Kidney tubule cell (primary cell): Measurements from ENCODE around the gene NDUFS3.
"Not testable (repeated sequence)": the region's sequence is repeated elsewhere in the genome, so short reads cannot be mapped to it uniquely, and the experiment has no call there.

Experiments
- DNase-seq: peaks from one replicate; pipeline ENCODE4 v3.0.0-alpha.2; 2018; ENCODE audit warnings: low spot score

Gene NDUFS3

GRCh38 chr11:47560426-47560825, 18.4 kb upstream of the NDUFS3 start:
- no peak for DNase-seq

- DNase-seq: not testable (repeated sequence)
Observed at GRCh38 chr11:47562393-47562792, 16.5 kb upstream of the NDUFS3 start.

GRCh38 chr11:47564366-47564765, 14.5 kb upstream of the NDUFS3 start:
- not testable (repeated sequence) for DNase-seq

- no peak for DNase-seq
Observed at GRCh38 chr11:47564933-47565339, 13.9 kb upstream of the NDUFS3 start.

- peak; percentile 78 for DNase-seq
Observed at GRCh38 chr11:47565340-47566148, 13.3 kb upstream of the NDUFS3 start, which contains the start of gene PTPMT1. Gene PTPMT1, plus strand, starts transcription at chr11:47565599. Its CDS starts 24 bp downstream, at chr11:47565623.

- peak; percentile 33 for DNase-seq
Observed at GRCh38 chr11:47566149-47566698, 12.7 kb upstream of the NDUFS3 start.

GRCh38 chr11:47569646-47570045, 9.2 kb upstream of the NDUFS3 start:
- DNase-seq: no peak

- no peak for DNase-seq
Observed at GRCh38 chr11:47570651-47571356, 8.1 kb upstream of the NDUFS3 start.

GRCh38 chr11:47571357-47571729, 7.5 kb upstream of the NDUFS3 start:
- no peak for DNase-seq

GRCh38 chr11:47571895-47572294, 7.0 kb upstream of the NDUFS3 start:
- peak; percentile 20 for DNase-seq

- no peak for DNase-seq
Observed at GRCh38 chr11:47572715-47573255, 6.1 kb upstream of the NDUFS3 start.

- DNase-seq: no peak
Observed at GRCh38 chr11:47573321-47573720, 5.6 kb upstream of the NDUFS3 start.

GRCh38 chr11:47577460-47578041, 1.3 kb upstream of the NDUFS3 start:
- no peak for DNase-seq

GRCh38 chr11:47583844-47584243, 5.0 kb downstream of the NDUFS3 start:
- no peak for DNase-seq

- DNase-seq: no peak
Observed at GRCh38 chr11:47586098-47586855, 7.4 kb downstream of the NDUFS3 start, which contains the start of gene FAM180B. Gene FAM180B, plus strand, starts transcription at chr11:47586678. Its CDS starts 91 bp downstream, at chr11:47586769.

- no peak for DNase-seq
Observed at GRCh38 chr11:47587039-47587716, 8.3 kb downstream of the NDUFS3 start.

GRCh38 chr11:47587723-47588326, 9.0 kb downstream of the NDUFS3 start:
- DNase-seq: no peak

- no peak for DNase-seq
Observed at GRCh38 chr11:47589118-47589517, 10.2 kb downstream of the NDUFS3 start.

- DNase-seq: no peak
Observed at GRCh38 chr11:47589584-47589976, 10.7 kb downstream of the NDUFS3 start.
